Measurements from ENCODE around the gene NTM. TPM values are rescaled to one million over a fixed set of nuclear protein-coding genes. Genes with fewer than 3 reads are reported as not detected.

Gene NTM
- total and polyA plus RNA-seq, 12 donors, result 0.26 to 11.5 (median 4.0) TPM

- Histone ChIP-seq H3K9me3 (replicated peaks in 1 of 3) (no peaks in the 10 kb centered on the region), H3K27ac (no peak overlapping the region), H3K4me1 (replicated peaks in 1 of 2) (no peaks in the 10 kb centered on the region), H3K27me3 (no peaks in the 10 kb centered on the region), H3K36me3 (replicated peaks in 1 of 2) (no peaks in the 10 kb centered on the region), H3K4me3 (no peak overlapping the region)
- TF ChIP-seq, protein P1, sequence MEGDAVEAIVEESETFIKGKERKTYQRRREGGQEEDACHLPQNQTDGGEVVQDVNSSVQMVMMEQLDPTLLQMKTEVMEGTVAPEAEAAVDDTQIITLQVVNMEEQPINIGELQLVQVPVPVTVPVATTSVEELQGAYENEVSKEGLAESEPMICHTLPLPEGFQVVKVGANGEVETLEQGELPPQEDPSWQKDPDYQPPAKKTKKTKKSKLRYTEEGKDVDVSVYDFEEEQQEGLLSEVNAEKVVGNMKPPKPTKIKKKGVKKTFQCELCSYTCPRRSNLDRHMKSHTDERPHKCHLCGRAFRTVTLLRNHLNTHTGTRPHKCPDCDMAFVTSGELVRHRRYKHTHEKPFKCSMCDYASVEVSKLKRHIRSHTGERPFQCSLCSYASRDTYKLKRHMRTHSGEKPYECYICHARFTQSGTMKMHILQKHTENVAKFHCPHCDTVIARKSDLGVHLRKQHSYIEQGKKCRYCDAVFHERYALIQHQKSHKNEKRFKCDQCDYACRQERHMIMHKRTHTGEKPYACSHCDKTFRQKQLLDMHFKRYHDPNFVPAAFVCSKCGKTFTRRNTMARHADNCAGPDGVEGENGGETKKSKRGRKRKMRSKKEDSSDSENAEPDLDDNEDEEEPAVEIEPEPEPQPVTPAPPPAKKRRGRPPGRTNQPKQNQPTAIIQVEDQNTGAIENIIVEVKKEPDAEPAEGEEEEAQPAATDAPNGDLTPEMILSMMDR (IDR thresholded peaks at IDR 0.05), result no peak
- no peak for TF ChIP-seq POLR2A (IDR thresholded peaks at IDR 0.05)
- DNase-seq, result no peak
- 67 to 82% (median 70%) methylated on average over 20 to 22 of the region's 22 CpGs for WGBS, 4 donors
- intact Hi-C loops (cut with DNase I), result no loop called here
Measured at GRCh38 chr11:132347156-132348090, 977.0 kb downstream of the NTM start.

DNA sequence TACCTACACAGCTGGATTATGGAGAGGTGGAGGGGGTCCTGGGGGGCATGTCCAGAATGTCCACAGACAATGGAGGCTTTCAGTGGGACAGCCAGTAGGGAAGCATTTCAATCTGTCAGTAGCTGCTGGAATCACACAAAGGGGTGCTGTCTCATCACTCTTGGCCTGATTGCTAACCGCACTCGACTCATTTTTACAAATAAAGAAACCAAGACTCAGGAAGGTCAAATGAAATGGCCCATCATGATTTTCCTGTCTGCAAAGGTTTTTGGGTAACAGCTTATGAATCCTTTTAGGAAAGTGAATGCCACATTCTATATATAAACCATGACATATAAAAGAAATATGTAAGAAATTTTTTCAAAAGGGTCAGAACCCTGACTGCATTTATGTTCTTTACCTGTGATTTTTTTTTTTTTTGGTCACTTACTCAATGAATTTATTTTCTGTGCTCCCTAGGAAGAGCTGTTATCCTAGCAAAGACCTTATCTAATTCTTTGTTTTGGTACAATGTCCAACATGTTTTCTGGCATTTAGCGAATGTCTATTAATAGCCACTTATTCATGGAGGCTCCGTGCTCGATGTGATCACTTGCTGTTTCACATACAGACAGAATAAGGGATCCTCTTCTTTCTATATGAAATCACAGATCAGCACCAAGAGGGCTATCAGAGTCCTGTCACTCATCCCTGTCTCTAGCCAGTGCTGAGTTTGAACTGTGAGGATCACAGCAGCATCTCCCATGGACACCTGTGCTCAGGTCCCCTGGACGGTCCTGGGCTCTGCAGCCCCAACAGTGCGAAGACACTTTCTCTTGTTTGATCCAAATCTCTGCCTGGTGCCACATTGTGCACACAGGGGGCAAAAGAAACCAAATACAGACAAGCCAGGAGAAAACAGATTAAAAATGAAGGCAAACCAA is 979.7 kb downstream of the NTM start:
- H3K36me3 ChIP-seq (replicated peaks in 1 of 2), result no peaks in the 10 kb centered on the region
- H3K4me1 ChIP-seq (replicated peaks in 1 of 2), result no peaks in the 10 kb centered on the region
- H3K27ac ChIP-seq, result no peak overlapping the region
- no peak for DNase-seq
- H3K27me3 ChIP-seq, result no peaks in the 10 kb centered on the region
- H3K4me3 ChIP-seq, result no peak overlapping the region
- no peaks in the 10 kb centered on the region for H3K9me3 ChIP-seq (replicated peaks in 1 of 3)
- WGBS, 4 donors, result 66 to 74% (median 68%) methylated on average over 7 of the region's 7 CpGs
- intact Hi-C loops (cut with DNase I), result no loop called here
- TF ChIP-seq, protein P1 (IDR thresholded peaks at IDR 0.05), result no peak
- TF ChIP-seq POLR2A (IDR thresholded peaks at IDR 0.05), result no peak

DNA sequence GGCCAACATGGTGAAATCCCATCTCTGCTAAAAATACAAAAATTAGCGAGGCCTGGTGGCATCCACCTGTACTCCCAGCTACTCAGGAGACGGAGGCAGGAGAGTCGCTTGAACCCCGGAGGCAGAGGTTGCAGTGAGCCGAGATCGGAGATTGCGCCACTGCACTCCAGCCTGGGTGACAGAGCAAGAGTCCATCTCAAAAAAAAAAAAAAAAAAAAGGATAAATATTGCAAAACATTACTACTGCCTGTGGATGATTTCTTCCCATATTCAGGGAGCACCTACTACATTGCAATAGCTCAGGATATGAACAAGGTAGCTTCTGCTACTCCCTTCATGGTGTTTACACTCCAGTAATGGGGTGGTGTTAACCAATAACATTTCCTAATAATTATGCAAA is 980.6 kb downstream of the NTM start:
- Histone ChIP-seq H3K36me3 (replicated peaks in 1 of 2) (no peaks in the 10 kb centered on the region), H3K4me3 (no peak overlapping the region), H3K27me3 (no peaks in the 10 kb centered on the region), H3K27ac (no peak overlapping the region), H3K4me1 (replicated peaks in 1 of 2) (no peaks in the 10 kb centered on the region), H3K9me3 (replicated peaks in 1 of 3) (no peaks in the 10 kb centered on the region)
- WGBS, 4 donors, result 86 to 95% (median 92%) methylated on average over 7 of the region's 7 CpGs
- intact Hi-C loops (cut with DNase I), result no loop called here
- DNase-seq, result no peak
- TF ChIP-seq POLR2A (IDR thresholded peaks at IDR 0.05), result no peak
- TF ChIP-seq, protein P1 (IDR thresholded peaks at IDR 0.05), result no peak

GRCh38 chr11:132352497-132352896 is 982.1 kb downstream of the NTM start:
- DNase-seq, result no peak
- 85 to 100% (median 89%) methylated on average over 3 to 8 of the region's 8 CpGs for WGBS, 4 donors
- Histone ChIP-seq H3K27ac (no peak overlapping the region), H3K36me3 (replicated peaks in 1 of 2) (no peaks in the 10 kb centered on the region), H3K4me3 (no peak overlapping the region), H3K9me3 (replicated peaks in 1 of 3) (no peaks in the 10 kb centered on the region), H3K4me1 (replicated peaks in 1 of 2) (no peaks in the 10 kb centered on the region), H3K27me3 (no peaks in the 10 kb centered on the region)
- intact Hi-C loops (cut with DNase I), result no loop called here
- no peak for TF ChIP-seq POLR2A (IDR thresholded peaks at IDR 0.05)
- TF ChIP-seq, protein P1 (IDR thresholded peaks at IDR 0.05), result no peak

All from adrenal gland (tissue), 12 donors.